Measurements from ENCODE around the gene HARBI1.

The HARBI1 gene

GRCh38 chr11:46633291-46634217 lies 16.5 kb upstream of the HARBI1 start:
- DNase-seq (ENCODE audit: low read depth): no peak

GRCh38 chr11:46632502-46632901 lies 15.5 kb upstream of the HARBI1 start:
- no peak for DNase-seq (ENCODE audit: low read depth)

GRCh38 chr11:46631676-46632075 lies 14.6 kb upstream of the HARBI1 start:
- no peak for DNase-seq (ENCODE audit: low read depth)

GRCh38 chr11:46630237-46630636 lies 13.2 kb upstream of the HARBI1 start:
- DNase-seq (ENCODE audit: low read depth): no peak

DNA sequence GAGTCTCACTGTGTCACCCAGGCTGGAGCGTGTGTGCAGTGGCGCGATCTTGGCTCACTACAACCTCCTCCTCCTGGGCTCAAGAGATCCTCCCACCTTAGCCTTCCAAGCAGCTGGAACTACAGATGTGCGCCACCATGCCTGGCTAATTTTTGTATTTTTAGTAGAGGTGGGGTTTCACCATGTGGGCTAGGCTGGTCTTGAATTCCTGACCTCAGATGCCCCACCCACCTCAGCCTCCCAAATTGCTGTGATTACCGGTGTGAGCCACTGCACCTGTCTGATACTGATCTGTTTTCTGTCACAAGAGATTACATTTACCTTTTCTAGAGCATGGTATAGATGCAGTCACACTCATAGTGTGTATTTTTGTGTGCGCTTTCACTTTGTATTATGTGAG lies 11.9 kb upstream of the HARBI1 start:
- no peak for DNase-seq (ENCODE audit: low read depth)

DNA sequence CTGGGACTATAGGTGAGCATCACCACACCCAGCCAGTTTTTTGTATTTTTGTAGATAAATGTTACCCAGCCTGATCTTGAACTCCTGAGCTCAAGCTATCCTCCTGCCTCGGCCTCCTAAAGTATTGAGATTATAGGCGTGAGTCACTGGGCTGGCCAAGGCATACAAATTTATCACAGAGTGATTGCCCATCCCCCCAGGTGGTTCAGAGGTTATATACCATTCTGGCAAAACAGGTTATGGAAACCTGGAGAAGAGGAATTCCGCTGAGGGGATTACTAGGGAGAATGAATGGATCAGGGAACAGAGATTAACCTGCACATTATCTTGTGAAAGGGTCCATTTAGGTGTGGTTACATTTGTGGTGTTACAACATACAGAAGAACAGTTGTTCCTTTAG lies 8.4 kb upstream of the HARBI1 start:
- DNase-seq (ENCODE audit: low read depth): no peak

- no peak for DNase-seq (ENCODE audit: low read depth)
These were observed 1.8 kb upstream of the HARBI1 start for GRCh38 chr11:46618837-46619236.

DNA sequence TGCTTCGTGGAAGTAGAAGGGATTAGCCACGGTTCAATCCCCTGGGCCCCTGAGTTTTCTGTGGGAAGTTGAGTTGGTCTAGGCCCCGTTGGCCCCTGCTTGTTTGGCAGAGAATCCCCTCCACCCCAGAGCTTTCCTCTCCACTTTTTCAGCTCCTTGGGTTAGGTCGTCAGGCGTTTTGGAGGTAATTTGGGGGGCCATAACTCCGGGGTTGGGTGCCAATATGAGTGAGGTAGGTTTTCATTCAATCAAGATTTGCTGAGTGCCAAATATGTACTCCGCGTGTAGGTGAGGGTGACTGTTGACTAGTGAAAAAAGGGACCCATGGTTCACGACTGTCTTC lies 916 bp upstream of the HARBI1 start:
- DNase-seq (ENCODE audit: low read depth): no peak

DNA sequence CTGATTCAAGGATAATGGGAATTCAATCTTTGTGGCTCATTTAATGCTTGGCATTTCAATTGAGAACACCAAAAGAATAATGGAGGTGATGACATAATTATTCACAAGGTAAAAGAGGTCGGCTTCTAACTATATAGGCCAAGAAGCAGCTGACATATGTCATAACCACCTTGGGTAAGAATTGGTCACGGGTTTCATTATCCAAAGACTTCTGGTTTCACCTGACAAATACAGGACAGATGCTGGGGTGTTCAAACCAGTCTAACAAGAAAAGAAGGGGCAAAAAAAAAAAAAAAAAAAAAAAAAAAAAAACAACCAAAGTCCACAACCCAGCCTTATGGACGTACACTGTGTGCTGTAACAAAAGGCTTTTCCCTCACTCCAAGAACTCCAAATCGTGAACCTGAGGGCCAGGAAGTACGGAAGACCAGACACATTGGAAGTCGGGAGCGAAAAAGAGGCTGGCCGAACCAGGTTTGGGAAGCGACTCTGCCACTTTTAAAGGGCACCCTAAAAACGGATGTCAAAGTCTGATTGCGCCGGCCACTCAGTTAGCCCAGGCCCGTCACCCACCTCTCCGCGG lies 385 bp downstream of the HARBI1 start:
- DNase-seq (ENCODE audit: low read depth): no peak

DNA sequence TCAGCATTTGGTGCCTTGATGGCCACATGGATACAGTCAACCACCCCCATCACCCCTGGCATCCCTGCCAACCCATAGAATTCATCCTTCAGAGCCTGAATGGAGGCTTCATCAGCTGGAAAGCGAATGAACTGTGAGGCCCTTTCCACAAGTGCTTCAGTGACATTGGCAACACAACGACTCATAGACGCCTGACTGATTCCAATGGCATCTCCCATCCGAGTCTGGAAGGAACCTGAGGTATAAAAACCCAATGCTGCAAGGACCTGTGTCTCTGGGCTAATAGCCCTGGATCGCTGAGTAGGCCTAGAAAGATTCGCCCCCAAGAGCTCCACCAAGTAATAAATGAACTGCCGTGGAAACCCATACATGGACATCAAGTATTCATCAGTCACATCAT lies 1.3 kb downstream of the HARBI1 start:
- no peak for DNase-seq (ENCODE audit: low read depth)

GRCh38 chr11:46612326-46612725 lies 4.7 kb downstream of the HARBI1 start:
- DNase-seq (ENCODE audit: low read depth): no peak

- DNase-seq (ENCODE audit: low read depth): no peak
These were observed 5.3 kb downstream of the HARBI1 start for GRCh38 chr11:46611526-46612304.

DNA sequence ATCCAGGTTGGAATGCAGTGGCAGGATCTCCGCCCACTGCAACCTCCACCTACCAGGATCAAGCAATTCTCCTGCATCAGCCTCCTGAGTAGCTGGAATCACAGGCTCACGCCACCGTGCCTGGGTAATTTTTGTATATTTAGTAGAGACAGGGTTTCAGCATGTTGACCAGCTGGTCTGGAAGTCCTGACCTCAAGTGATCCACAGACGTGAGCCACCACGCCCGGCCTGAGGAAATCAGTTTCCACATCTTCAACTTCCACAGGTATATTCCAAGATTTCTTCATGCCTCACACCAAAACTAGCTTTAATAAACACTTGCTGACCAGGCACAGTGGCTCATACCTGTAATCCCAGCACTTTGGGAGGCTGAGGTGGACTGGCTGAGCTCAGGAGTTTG lies 7.6 kb downstream of the HARBI1 start:
- no peak for DNase-seq (ENCODE audit: low read depth)

GRCh38 chr11:46607516-46607915 lies 9.5 kb downstream of the HARBI1 start:
- no peak for DNase-seq (ENCODE audit: low read depth)

GRCh38 chr11:46604796-46605195 lies 12.2 kb downstream of the HARBI1 start:
- no peak for DNase-seq (ENCODE audit: low read depth)

DNA sequence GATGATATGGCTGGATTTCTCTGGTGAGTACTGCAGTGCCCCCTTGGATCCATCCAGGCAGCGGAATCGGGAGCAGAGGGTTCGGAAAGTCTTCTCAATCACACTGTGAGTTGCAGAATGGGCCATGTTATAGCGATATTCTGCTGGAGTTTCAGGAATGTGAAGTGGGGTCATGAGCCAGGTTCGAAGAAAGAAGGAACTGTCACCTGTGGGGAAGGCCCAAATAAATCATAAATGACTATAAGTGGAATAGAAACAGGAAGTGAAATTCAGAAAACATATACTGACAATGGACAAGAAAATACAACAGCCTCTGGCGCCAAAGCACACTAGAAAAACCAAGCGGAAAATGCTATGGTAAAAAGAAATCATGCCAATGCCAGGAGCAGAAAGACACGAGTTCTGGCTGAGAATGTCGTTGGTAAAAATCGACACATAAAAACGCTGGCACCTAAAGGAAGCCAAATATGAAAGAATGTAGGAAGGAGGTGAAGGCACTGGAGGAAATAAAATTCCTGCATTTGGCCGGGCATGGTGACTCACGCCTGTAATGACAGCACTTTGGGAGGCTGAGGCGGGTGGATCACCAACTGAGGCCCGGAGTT lies 13.2 kb downstream of the HARBI1 start:
- DNase-seq (ENCODE audit: low read depth): no peak

- no peak for DNase-seq (ENCODE audit: low read depth)
These were observed 15.9 kb downstream of the HARBI1 start for GRCh38 chr11:46601129-46601528.

DNA sequence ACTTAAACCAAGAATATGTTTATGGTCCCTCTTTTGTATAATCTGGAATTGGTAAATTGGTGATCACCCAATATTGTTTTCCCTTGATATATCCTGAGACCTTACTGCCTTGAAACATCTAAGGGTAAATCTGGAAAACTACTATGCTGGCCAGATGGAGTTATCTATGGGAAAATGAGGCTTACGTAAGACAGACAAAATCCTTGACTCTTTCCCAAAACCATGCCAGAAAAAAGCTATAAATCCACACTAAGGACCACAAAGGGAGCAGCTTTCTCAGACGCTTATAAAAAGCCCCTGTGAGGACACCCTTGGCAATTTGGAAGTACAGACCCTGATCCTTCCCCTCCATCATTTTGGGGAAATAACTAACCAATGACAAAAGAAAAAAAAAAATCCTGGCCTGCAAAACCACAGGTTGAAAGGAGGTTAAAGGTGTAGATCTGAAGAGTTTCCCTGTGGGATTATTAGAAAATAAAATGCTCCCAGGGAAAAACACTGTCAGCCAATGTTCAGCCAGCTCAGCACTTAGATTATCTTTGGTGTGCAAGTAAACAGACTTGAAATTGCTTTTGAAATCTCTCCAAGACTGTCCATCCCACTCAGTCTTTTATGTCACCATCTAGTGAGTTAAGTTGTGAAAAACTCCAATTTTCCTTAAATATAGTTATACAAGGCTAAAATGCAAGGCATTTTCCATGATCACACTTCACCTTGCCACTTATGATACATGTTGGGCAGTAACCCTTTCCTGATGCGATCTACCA lies 16.6 kb downstream of the HARBI1 start:
- DNase-seq (ENCODE audit: low read depth): no peak

GRCh38 chr11:46599340-46600193 lies 17.5 kb downstream of the HARBI1 start:
- no peak for DNase-seq (ENCODE audit: low read depth)

- no peak for DNase-seq (ENCODE audit: low read depth)
These were observed 19.3 kb downstream of the HARBI1 start for GRCh38 chr11:46597609-46598219.
